Measurements from ENCODE around the gene HJURP.

HJURP gene

DNA sequence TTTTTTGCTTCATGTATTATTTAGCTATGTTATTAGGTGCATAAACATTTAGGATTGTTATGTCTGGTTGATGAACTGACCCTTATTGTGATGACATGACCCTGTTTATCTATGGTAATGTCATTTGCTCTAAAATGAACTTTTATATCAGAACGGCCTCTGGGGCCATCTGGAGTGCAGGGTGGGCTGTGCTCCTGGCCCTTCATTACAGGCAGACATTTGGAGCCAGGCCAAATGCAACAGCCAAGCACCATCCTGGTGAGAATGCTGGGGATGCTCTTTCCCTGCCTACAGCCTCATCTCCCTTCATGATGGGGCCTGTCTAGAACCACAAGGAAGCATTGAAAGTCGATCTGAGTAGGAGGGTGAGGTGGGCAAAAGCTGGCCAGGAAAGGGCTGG lies 38.0 kb downstream of the HJURP start:
- Histone ChIP-seq H3K9me3 (no peaks in the 10 kb centered on the region), H3K27me3 (no peaks in the 10 kb centered on the region), H3K4me3 (ENCODE audit: low read depth, low read length) (no peak overlapping the region), H3K36me3 (no peaks in the 10 kb centered on the region), H3K4me1 (peaks cover 13% of the 10 kb centered on the region)
- DNase-seq = peak; percentile 92
- TF ChIP-seq CTCF (IDR thresholded peaks at IDR 0.05; ENCODE audit: low read depth, low read length) = no peak

DNA sequence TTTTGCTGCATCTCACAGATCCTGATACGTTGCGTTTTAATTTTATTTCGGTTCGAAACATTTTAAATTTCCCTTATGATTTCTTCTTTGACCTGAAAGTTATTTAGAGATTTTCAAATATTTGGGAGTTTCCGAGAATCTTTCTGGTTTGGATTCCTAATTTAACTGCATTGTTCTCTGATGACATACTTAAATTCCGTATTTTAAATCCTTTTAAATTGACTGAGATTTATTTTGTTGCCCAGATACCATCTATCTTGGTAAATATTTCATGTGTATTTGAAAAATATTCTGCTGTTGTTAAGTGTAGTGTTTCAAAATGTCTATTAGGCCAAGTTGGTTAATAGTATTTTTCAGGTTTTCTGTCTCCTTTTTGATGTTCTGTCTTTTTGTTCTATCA lies 38.5 kb downstream of the HJURP start:
- no peak for TF ChIP-seq CTCF (IDR thresholded peaks at IDR 0.05; ENCODE audit: low read depth, low read length)

DNA sequence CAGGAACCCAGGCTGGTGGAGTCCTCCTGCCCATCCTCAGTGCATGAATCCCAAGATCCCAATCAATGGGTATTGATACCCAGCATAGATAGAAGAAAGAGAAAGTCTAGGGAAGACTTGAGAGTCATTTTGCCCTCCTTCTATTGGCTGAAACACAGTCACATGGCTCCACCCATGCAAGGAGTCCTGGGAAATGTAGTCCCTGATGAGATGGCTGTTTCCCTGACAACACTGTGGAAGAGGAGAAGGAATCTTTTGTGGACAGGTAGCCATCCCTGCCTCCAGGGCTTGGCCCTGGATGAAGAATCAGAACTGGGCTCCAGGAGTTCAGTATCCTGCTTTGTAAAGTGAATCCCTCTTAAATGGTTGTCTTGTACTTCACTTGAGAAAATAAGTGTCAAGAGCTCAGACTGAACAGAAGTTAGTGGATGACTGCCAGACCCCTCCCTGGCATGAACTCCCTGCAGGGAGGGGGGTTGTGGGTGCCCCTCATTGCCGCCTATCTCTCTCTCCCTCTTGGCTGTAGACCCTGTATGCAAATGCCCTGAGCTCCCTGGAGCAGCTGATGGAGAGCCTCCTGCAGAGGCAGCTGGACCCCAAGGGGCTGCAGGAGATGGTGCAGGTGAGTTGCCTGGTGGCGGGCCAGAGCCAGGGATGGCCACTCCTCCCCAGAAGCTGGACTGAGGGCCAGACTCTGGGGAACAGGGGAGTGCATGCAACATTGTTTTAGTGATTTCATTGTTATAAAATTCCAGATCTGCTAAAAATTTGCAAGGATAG lies 40.1 kb downstream of the HJURP start:
- TF ChIP-seq CTCF (IDR thresholded peaks at IDR 0.05; ENCODE audit: low read depth, low read length) = no peak
- peaks cover 3% of the 10 kb centered on the region; the same call in 1 of the 2 replicates for H3K27me3 ChIP-seq
- no peaks in the 10 kb centered on the region for H3K36me3 ChIP-seq
- peaks cover 13% of the 10 kb centered on the region for H3K4me1 ChIP-seq
- DNase-seq = peak; percentile 11
- H3K4me3 ChIP-seq (ENCODE audit: low read depth, low read length) = no peak overlapping the region
- no peaks in the 10 kb centered on the region for H3K9me3 ChIP-seq

More for the DNA sequence above, 38.5 kb downstream of the HJURP start:
- Histone ChIP-seq H3K27me3 (no peaks in the 10 kb centered on the region), H3K9me3 (no peaks in the 10 kb centered on the region), H3K4me1 (peaks cover 13% of the 10 kb centered on the region), H3K4me3 (ENCODE audit: low read depth, low read length) (no peak overlapping the region), H3K36me3 (no peaks in the 10 kb centered on the region)
- no peak for DNase-seq

DNA sequence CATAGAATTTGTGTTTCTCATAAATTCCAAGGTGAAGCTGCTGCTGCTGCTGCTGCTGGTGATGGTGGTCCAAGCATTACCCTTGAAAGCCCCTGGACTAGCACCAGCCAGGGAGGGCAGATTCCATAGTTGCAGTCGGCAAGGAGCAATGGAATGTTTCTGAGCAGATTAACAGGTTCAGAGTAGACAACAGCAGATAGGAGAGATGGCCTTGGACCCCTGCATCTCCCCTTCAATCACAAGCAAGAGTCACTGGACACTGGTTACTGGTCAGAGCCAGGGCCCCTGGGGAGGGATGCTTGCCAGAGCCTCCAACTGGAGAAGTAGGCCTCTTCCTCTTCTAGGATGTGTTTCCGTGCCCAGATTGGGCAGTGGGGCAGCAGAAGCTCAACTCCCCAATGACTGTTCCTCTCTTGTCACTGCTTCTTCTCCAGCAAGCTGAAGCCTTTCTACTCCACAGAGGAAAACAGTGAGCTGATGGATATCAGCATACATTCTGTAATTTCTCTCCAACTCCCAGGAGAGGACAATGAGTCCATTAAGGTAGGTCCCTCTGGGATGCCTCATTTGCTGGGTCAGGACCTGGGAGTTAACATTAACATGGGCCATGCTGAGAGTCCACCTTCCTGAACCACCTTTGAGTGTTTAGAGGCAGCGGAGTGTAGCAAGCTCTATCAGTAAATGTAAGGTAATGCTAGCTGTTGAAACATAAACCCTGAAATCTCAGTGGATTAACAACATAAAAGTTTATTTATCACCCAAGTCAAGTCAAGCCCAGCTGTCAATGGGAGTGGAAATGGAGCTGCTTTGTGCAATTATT lies 40.9 kb downstream of the HJURP start:
- peak; percentile 14 for DNase-seq
- no peak for TF ChIP-seq CTCF (IDR thresholded peaks at IDR 0.05; ENCODE audit: low read depth, low read length)
- Histone ChIP-seq H3K9me3 (no peaks in the 10 kb centered on the region), H3K4me1 (peaks cover 13% of the 10 kb centered on the region), H3K27me3 (peaks cover 11% of the 10 kb centered on the region), H3K36me3 (no peaks in the 10 kb centered on the region), H3K4me3 (ENCODE audit: low read depth, low read length) (no peak overlapping the region)

GRCh38 chr2:233811732-233812131 lies 42.6 kb downstream of the HJURP start:
- Histone ChIP-seq H3K9me3 (no peaks in the 10 kb centered on the region), H3K4me3 (ENCODE audit: low read depth, low read length) (no peak overlapping the region), H3K4me1 (peaks cover 3% of the 10 kb centered on the region), H3K36me3 (no peaks in the 10 kb centered on the region), H3K27me3 (peaks cover 17% of the 10 kb centered on the region)
- no peak for TF ChIP-seq CTCF (IDR thresholded peaks at IDR 0.05; ENCODE audit: low read depth, low read length)
- no peak for DNase-seq

- Histone ChIP-seq H3K4me3 (ENCODE audit: low read depth, low read length) (no peak overlapping the region), H3K9me3 (no peaks in the 10 kb centered on the region), H3K36me3 (no peaks in the 10 kb centered on the region), H3K4me1 (no peaks in the 10 kb centered on the region; the same call in 1 of the 2 replicates), H3K27me3 (peaks cover 17% of the 10 kb centered on the region)
- TF ChIP-seq CTCF (IDR thresholded peaks at IDR 0.05; ENCODE audit: low read depth, low read length) = no peak
- no peak for DNase-seq
Observed at GRCh38 chr2:233811087-233811486, 43.2 kb downstream of the HJURP start.
